HEK293T (cell line): ENCODE data around the gene PLPPR2.
"Not testable (repeated sequence)": the region's sequence is repeated elsewhere in the genome, so short reads cannot be mapped to it uniquely, and the experiment has no call there.

ENCODE experiments used
- CTCF ChIA-PET: fragments of 350-600 bp; formaldehyde crosslinking; extraction: SDS; loops from one replicate; lab custom pipeline; 2021; ENCODE audit warnings: antibody characterized with exemption, inconsistent platforms; lab: Yijun Ruan, JAX
- POLR2A ChIA-PET: fragments of 350-600 bp; formaldehyde crosslinking; extraction: SDS; loops from one replicate; lab custom pipeline; 2020; ENCODE audit warnings: antibody characterized with exemption, inconsistent platforms; lab: Yijun Ruan, JAX
- DNase-seq: peaks from one replicate; pipeline ENCODE4 v3.0.0; 2012; ENCODE audit warnings: mixed read lengths; ENCODE audit errors: extremely low spot score
- ARNT ChIP-seq: fragments of 450-650 bp; IDR thresholded peaks from 2 replicates; pipeline ENCODE4 v1.6.1; 2017; ENCODE audit warnings: mild to moderate bottlenecking
- BHLHE40 ChIP-seq: fragments of 450-650 bp; IDR thresholded peaks from 2 replicates; pipeline ENCODE4 v1.6.1; 2016; ENCODE audit warnings: mild to moderate bottlenecking, moderate library complexity, borderline replicate concordance
- CTBP1 ChIP-seq: fragments of 450-650 bp; IDR thresholded peaks from 2 replicates; pipeline ENCODE4 v1.6.1; 2016; ENCODE audit warnings: borderline replicate concordance
- ELF4 ChIP-seq: fragments of 450-650 bp; IDR thresholded peaks from 2 replicates; pipeline ENCODE4 v1.6.1; 2017; ENCODE audit warnings: antibody characterized with exemption
- FOXA1 ChIP-seq: fragments of 450-650 bp; IDR thresholded peaks from 2 replicates; pipeline ENCODE4 v1.6.1; 2016; ENCODE audit warnings: mild to moderate bottlenecking
- FOXK2 ChIP-seq: fragments of 450-650 bp; IDR thresholded peaks from 2 replicates; pipeline ENCODE4 v1.6.1; 2016; ENCODE audit warnings: mild to moderate bottlenecking
- FOXM1 ChIP-seq: fragments of 450-650 bp; IDR thresholded peaks from 2 replicates; pipeline ENCODE4 v1.6.1; 2017; ENCODE audit warnings: mild to moderate bottlenecking, borderline replicate concordance
- HDGF ChIP-seq: fragments of 450-650 bp; IDR thresholded peaks from 2 replicates; pipeline ENCODE4 v1.6.1; 2017; ENCODE audit warnings: antibody characterized with exemption, borderline replicate concordance
- L3MBTL2 ChIP-seq: fragments of 450-650 bp; conservative IDR thresholded peaks from 2 replicates; pipeline ENCODE4 v1.6.1; 2016; ENCODE audit warnings: mild to moderate bottlenecking
- LEF1 ChIP-seq: fragments of 450-650 bp; IDR thresholded peaks from 2 replicates; pipeline ENCODE4 v1.6.1; 2017; ENCODE audit warnings: mild to moderate bottlenecking, borderline replicate concordance
- NFRKB ChIP-seq: fragments of 450-650 bp; IDR thresholded peaks from 2 replicates; pipeline ENCODE4 v1.6.1; 2016; ENCODE audit warnings: mild to moderate bottlenecking, moderate library complexity
- SP1 ChIP-seq: fragments of 450-650 bp; IDR thresholded peaks from 2 replicates; pipeline ENCODE4 v1.6.1; 2017
- SUZ12 ChIP-seq: fragments of 450-650 bp; IDR thresholded peaks from 2 replicates; pipeline ENCODE4 v1.6.1; 2016; ENCODE audit warnings: mild to moderate bottlenecking
- TARDBP ChIP-seq: fragments of 450-650 bp; IDR thresholded peaks from 2 replicates; pipeline ENCODE4 v1.6.1; 2016
- ZNF384 ChIP-seq: fragments of 450-650 bp; IDR thresholded peaks from 2 replicates; pipeline ENCODE4 v1.6.1; 2016
- TF ChIP-seq, protein P1 (sequence below): fragments of 450-650 bp; IDR thresholded peaks from 2 replicates; pipeline ENCODE4 v1.6.1; 2016

PLPPR2 gene

GRCh38 chr19:11405846-11406643, 50.8 kb downstream of the PLPPR2 start:
- no peak for TF ChIP-seq FOXK2
- no peak for TF ChIP-seq HDGF
- TF ChIP-seq, protein P1, sequence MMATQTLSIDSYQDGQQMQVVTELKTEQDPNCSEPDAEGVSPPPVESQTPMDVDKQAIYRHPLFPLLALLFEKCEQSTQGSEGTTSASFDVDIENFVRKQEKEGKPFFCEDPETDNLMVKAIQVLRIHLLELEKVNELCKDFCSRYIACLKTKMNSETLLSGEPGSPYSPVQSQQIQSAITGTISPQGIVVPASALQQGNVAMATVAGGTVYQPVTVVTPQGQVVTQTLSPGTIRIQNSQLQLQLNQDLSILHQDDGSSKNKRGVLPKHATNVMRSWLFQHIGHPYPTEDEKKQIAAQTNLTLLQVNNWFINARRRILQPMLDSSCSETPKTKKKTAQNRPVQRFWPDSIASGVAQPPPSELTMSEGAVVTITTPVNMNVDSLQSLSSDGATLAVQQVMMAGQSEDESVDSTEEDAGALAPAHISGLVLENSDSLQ: no peak
- TF ChIP-seq L3MBTL2: no peak
- no peak for TF ChIP-seq ZNF384
- TF ChIP-seq BHLHE40: no peak
- no peak for TF ChIP-seq ELF4
- TF ChIP-seq ARNT: no peak
- TF ChIP-seq TARDBP: no peak
- no peak for TF ChIP-seq NFRKB
- no peak for TF ChIP-seq CTBP1
- no peak for TF ChIP-seq FOXA1
- TF ChIP-seq LEF1: no peak
- TF ChIP-seq SP1: no peak
- POLR2A ChIA-PET: no interaction called here
- CTCF ChIA-PET: no interaction called here
- no peak for DNase-seq

DNA sequence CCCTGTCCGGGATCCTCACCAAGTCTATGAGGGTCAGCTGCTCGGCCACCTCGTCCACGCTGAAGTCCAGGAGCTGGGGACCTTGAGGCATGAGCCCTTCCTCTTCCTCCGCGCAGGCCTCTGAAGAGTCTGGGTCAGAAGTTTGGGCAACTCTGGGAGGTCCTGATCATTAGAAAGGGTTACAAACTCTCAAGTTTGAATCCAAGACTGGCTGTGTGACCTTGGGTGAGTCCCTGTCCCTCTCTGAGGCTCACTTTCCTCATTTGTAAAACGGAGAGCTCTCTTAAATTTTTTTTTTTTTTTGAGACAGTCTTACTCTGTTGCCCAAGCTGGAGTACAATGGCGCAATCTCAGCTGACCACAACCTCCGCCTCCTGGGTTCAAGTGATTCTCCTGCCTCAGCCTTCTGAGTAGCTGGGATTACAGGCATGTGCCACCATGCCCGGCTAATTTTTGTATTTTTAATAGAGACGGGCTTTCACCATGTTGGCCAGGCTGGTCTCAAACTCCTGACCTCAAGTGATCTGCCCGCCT, 51.5 kb downstream of the PLPPR2 start:
- CTCF ChIA-PET, POLR2A ChIA-PET, DNase-seq: not testable (repeated sequence)

DNA sequence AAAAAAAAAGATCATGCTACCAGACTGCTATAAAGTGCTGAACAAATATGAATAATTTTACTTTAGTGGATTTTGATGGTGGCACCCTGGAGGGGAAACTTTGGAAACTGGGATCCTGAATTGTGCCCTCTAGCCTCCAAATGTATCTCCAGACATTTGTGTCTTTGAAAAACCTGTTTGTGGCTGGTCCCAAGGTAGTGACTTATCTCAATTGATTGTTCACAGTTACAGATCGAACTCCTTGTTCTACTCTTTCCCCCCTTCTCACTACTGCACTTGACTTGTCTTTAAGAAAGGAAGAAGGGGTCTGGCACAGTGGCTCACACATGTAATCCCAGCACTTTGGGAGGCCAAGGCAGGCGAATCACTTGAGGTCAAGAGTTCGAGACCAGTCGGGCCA, 53.4 kb downstream of the PLPPR2 start:
- no peak for DNase-seq
- TF ChIP-seq BHLHE40 (no peak), FOXK2 (no peak), NFRKB (no peak), FOXA1 (no peak), SUZ12 (no peak), FOXM1 (no peak), L3MBTL2 (no peak), SP1 (no peak), HDGF (no peak), ARNT (no peak), ZNF384 (no peak), ELF4 (no peak), LEF1 (no peak), CTBP1 (no peak)
- CTCF ChIA-PET: no interaction called here
- POLR2A ChIA-PET: no interaction called here

- TF ChIP-seq SUZ12 (no peak), FOXK2 (no peak), ZNF384 (no peak), HDGF (no peak), TARDBP (no peak), FOXM1 (no peak), FOXA1 (no peak)
- TF ChIP-seq, protein P1: no peak
These were observed 55.5 kb downstream of the PLPPR2 start for GRCh38 chr19:11410682-11411081.

DNA sequence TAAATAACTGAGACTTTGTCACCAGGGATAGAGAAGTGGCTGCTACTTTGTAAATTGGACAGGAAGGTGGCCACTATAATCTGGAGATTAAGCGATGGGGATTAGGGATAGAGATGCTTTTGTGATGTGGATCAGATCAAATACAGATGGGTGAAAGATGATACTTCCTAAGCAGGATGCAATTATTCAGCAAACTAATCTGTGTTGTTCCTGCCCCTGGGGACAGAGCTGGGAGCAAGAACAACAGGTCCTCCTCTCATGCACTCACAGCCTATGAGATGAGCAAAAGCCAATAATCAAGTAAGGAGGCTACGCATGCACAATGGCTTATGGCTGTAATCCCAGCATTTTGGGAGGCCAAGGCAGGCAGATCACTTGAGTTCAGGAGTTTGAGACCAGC, 59.3 kb downstream of the PLPPR2 start:
- ChIA-PET POLR2A (interaction anchor here (1.5 kb wide), 1 partner anchor 33 kb away, joined by 3 read pairs; no protein-coding TSS in a partner anchor), CTCF (no interaction called here)
- no peak for DNase-seq
- TF ChIP-seq BHLHE40 (no peak), TARDBP (no peak), L3MBTL2 (no peak)

More at GRCh38 chr19:11410682-11411081, 55.5 kb downstream of the PLPPR2 start:
- ChIA-PET CTCF (no interaction called here), POLR2A (no interaction called here)
- DNase-seq: no peak
